ENCODE results near the gene PRPF18. TPM values are rescaled to one million over a fixed set of nuclear protein-coding genes. Genes with fewer than 3 reads are reported as not detected.

PRPF18 gene
- total RNA-seq, 1 experiment from 2014 or later, result 13.4 TPM

- H3K4me3 Mint-ChIP-seq, result peak overlapping the region; percentile 100
- no peaks in the 10 kb centered on the region for H3K9me3 Mint-ChIP-seq
- H3K27me3 Mint-ChIP-seq (ENCODE audit: low read depth), result peaks cover 10% of the 10 kb centered on the region
- H3K36me3 Mint-ChIP-seq, result no peaks in the 10 kb centered on the region
- ChIA-PET CTCF (interaction anchor here (0.6 to 2.8 kb wide), 12 partner anchors 9 to 426 kb away, joined by 3 to 14 read pairs (median 4); partner anchors contain the start of gene MCM10), POLR2A (no interaction called here)
- H3K27ac Mint-ChIP-seq, result no peak overlapping the region
- ATAC-seq, result peak; percentile 47
- TF ChIP-seq, protein P1, sequence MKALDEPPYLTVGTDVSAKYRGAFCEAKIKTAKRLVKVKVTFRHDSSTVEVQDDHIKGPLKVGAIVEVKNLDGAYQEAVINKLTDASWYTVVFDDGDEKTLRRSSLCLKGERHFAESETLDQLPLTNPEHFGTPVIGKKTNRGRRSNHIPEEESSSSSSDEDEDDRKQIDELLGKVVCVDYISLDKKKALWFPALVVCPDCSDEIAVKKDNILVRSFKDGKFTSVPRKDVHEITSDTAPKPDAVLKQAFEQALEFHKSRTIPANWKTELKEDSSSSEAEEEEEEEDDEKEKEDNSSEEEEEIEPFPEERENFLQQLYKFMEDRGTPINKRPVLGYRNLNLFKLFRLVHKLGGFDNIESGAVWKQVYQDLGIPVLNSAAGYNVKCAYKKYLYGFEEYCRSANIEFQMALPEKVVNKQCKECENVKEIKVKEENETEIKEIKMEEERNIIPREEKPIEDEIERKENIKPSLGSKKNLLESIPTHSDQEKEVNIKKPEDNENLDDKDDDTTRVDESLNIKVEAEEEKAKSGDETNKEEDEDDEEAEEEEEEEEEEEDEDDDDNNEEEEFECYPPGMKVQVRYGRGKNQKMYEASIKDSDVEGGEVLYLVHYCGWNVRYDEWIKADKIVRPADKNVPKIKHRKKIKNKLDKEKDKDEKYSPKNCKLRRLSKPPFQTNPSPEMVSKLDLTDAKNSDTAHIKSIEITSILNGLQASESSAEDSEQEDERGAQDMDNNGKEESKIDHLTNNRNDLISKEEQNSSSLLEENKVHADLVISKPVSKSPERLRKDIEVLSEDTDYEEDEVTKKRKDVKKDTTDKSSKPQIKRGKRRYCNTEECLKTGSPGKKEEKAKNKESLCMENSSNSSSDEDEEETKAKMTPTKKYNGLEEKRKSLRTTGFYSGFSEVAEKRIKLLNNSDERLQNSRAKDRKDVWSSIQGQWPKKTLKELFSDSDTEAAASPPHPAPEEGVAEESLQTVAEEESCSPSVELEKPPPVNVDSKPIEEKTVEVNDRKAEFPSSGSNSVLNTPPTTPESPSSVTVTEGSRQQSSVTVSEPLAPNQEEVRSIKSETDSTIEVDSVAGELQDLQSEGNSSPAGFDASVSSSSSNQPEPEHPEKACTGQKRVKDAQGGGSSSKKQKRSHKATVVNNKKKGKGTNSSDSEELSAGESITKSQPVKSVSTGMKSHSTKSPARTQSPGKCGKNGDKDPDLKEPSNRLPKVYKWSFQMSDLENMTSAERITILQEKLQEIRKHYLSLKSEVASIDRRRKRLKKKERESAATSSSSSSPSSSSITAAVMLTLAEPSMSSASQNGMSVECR (CRISPR knock-in tag; IDR thresholded peaks at IDR 0.05; ENCODE audit: borderline replicate concordance), result no peak
- TF ChIP-seq, protein P2, sequence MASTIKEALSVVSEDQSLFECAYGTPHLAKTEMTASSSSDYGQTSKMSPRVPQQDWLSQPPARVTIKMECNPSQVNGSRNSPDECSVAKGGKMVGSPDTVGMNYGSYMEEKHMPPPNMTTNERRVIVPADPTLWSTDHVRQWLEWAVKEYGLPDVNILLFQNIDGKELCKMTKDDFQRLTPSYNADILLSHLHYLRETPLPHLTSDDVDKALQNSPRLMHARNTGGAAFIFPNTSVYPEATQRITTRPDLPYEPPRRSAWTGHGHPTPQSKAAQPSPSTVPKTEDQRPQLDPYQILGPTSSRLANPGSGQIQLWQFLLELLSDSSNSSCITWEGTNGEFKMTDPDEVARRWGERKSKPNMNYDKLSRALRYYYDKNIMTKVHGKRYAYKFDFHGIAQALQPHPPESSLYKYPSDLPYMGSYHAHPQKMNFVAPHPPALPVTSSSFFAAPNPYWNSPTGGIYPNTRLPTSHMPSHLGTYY (CRISPR knock-in tag; IDR thresholded peaks at IDR 0.05), result no peak
- no peak for TF ChIP-seq TEAD1 (CRISPR knock-in tag; IDR thresholded peaks at IDR 0.05)
- TF ChIP-seq GTF2I (CRISPR knock-in tag; conservative IDR thresholded peaks at IDR 0.05), result no peak
- TF ChIP-seq KAT7 (CRISPR knock-in tag; IDR thresholded peaks at IDR 0.05; ENCODE audit: borderline replicate concordance), result no peak
- TF ChIP-seq ATF1 (CRISPR knock-in tag; IDR thresholded peaks at IDR 0.05), result no peak
- no peak for TF ChIP-seq NR2C2 (CRISPR knock-in tag; IDR thresholded peaks at IDR 0.05)
- TF ChIP-seq ATF2 (CRISPR knock-in tag; IDR thresholded peaks at IDR 0.05; ENCODE audit: borderline replicate concordance, low read depth), result no peak
- no peak for TF ChIP-seq HMGXB4 (CRISPR knock-in tag; IDR thresholded peaks at IDR 0.05)
- TF ChIP-seq CREB1 (CRISPR knock-in tag; IDR thresholded peaks at IDR 0.05), result no peak
- TF ChIP-seq ZNF138 (CRISPR knock-in tag; conservative IDR thresholded peaks at IDR 0.05), result no peak
- TF ChIP-seq, protein P3, sequence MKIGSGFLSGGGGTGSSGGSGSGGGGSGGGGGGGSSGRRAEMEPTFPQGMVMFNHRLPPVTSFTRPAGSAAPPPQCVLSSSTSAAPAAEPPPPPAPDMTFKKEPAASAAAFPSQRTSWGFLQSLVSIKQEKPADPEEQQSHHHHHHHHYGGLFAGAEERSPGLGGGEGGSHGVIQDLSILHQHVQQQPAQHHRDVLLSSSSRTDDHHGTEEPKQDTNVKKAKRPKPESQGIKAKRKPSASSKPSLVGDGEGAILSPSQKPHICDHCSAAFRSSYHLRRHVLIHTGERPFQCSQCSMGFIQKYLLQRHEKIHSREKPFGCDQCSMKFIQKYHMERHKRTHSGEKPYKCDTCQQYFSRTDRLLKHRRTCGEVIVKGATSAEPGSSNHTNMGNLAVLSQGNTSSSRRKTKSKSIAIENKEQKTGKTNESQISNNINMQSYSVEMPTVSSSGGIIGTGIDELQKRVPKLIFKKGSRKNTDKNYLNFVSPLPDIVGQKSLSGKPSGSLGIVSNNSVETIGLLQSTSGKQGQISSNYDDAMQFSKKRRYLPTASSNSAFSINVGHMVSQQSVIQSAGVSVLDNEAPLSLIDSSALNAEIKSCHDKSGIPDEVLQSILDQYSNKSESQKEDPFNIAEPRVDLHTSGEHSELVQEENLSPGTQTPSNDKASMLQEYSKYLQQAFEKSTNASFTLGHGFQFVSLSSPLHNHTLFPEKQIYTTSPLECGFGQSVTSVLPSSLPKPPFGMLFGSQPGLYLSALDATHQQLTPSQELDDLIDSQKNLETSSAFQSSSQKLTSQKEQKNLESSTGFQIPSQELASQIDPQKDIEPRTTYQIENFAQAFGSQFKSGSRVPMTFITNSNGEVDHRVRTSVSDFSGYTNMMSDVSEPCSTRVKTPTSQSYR (CRISPR knock-in tag; IDR thresholded peaks at IDR 0.05), result no peak
- TF ChIP-seq ZNF219 (CRISPR knock-in tag; IDR thresholded peaks at IDR 0.05; ENCODE audit: borderline replicate concordance), result no peak
- no peak for TF ChIP-seq MAX (CRISPR knock-in tag; IDR thresholded peaks at IDR 0.05)
- TF ChIP-seq, protein P4, sequence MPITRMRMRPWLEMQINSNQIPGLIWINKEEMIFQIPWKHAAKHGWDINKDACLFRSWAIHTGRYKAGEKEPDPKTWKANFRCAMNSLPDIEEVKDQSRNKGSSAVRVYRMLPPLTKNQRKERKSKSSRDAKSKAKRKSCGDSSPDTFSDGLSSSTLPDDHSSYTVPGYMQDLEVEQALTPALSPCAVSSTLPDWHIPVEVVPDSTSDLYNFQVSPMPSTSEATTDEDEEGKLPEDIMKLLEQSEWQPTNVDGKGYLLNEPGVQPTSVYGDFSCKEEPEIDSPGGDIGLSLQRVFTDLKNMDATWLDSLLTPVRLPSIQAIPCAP (CRISPR knock-in tag; IDR thresholded peaks at IDR 0.05), result no peak
- TF ChIP-seq, protein P5, sequence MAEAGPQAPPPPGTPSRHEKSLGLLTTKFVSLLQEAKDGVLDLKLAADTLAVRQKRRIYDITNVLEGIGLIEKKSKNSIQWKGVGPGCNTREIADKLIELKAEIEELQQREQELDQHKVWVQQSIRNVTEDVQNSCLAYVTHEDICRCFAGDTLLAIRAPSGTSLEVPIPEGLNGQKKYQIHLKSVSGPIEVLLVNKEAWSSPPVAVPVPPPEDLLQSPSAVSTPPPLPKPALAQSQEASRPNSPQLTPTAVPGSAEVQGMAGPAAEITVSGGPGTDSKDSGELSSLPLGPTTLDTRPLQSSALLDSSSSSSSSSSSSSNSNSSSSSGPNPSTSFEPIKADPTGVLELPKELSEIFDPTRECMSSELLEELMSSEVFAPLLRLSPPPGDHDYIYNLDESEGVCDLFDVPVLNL (CRISPR knock-in tag; IDR thresholded peaks at IDR 0.05; ENCODE audit: borderline replicate concordance, low read depth), result no peak
- no peak for TF ChIP-seq ZNF121 (CRISPR knock-in tag; IDR thresholded peaks at IDR 0.05)
- TF ChIP-seq ZNF425 (CRISPR knock-in tag; conservative IDR thresholded peaks at IDR 0.05), result no peak
- no peak for TF ChIP-seq IRF2 (CRISPR knock-in tag; IDR thresholded peaks at IDR 0.05; ENCODE audit: borderline replicate concordance, low read depth)
- no peak for TF ChIP-seq HMGA2 (CRISPR knock-in tag; IDR thresholded peaks at IDR 0.05)
- no peak for DNase-seq (ENCODE audit: low spot score)
- H3K4me1 Mint-ChIP-seq, result peaks cover 14% of the 10 kb centered on the region
These were observed 626 bp downstream of the PRPF18 start for GRCh38 chr10:13587391-13587790.
